Measurements from ENCODE around the gene AMIGO1.

AMIGO1 gene

DNA sequence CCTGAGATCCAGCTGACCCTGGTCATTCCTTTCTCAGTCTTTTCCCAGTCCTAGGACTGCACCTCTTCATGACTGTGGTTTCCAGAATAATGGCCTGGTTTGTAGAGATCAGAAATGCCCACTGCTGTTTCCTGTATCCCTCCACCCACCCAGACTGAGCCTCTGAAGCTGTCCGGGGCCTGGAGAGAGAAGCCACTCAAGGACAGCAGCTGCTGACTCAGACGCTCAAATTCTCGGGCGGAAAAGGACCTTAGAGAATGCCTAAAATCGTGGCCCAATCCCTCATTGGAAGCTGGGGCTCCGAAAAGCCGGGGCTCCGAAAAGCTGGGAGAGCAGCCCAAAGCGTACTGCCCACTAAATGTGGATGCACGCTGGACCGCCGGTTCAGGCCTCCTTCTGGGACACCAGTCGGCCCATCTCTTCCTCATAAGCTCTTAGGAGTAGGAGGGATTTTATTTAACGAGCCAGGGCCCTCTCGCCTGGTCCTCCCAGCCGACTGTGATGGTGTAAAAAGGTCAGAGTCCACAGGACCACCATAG, 22.4 kb upstream of the AMIGO1 start:
- TF ChIP-seq CTCF (IDR thresholded peaks at IDR 0.05; ENCODE audit: low read length, missing control alignments), result no peak
- no peak overlapping the region for H3K4me3 ChIP-seq (replicated peaks; ENCODE audit: low read depth, low read length)
- no peak for DNase-seq (ENCODE audit: low read depth)

DNA sequence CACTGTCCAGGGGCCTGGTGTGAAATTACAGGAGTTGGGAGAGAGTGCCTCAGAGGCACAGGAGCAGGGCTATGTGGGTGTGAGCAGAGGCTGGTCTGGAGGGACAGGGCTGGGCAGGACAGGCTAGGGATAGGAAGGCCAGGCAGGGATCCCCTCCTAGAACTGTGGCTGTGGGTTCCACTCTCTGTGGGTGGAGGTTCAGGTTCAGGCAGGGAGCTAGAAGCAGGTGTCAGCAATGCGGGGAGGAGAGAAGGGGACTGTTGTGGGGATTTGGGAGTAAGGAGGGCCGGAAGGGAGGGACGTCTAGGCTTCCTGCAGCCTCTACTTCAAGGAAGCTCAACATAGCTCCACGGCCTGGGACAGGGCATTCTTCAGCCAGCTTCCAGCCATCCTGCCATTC, 21.9 kb upstream of the AMIGO1 start:
- no peak for DNase-seq (ENCODE audit: low read depth)
- no peak for TF ChIP-seq CTCF (IDR thresholded peaks at IDR 0.05; ENCODE audit: low read length, missing control alignments)
- H3K4me3 ChIP-seq (replicated peaks; ENCODE audit: low read depth, low read length), result no peak overlapping the region

GRCh38 chr1:109530457-109531087, 21.0 kb upstream of the AMIGO1 start:
- no peak for TF ChIP-seq CTCF (IDR thresholded peaks at IDR 0.05; ENCODE audit: low read length, missing control alignments)
- no peak for DNase-seq (ENCODE audit: low read depth)
- H3K4me3 ChIP-seq (replicated peaks; ENCODE audit: low read depth, low read length), result no peak overlapping the region

DNA sequence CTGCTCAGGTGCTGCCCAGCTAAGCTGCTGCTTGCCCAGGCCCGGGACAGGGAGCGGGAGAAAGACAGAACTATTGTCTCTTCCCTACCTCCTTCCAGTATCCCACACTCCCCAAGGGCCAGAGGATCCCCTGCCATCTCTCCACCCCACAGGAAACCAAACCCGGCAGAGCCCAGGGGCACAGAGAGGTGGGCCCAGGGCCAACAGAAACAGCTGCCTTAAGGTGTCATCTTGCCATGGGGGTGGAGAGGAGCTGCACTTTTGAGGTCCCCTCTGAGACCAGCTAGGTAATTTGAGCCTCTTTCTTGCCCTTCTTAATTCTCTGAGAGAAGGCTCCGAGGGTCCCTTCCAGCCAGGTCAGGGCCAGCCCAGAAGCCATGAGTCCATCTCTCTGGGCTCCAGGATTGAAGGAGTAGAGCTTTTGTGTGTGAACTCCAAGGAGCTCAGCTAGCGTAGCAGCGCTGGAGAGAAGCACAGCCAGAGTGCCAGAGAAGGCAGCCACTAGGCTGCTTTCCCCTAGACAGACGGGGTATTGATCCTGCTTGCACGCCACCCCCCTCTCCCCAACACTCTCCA, 20.4 kb upstream of the AMIGO1 start:
- no peak for DNase-seq (ENCODE audit: low read depth)
- no peak overlapping the region for H3K4me3 ChIP-seq (replicated peaks; ENCODE audit: low read depth, low read length)
- TF ChIP-seq CTCF (IDR thresholded peaks at IDR 0.05; ENCODE audit: low read length, missing control alignments), result no peak

- no peak for TF ChIP-seq CTCF (IDR thresholded peaks at IDR 0.05; ENCODE audit: low read length, missing control alignments)
- DNase-seq (ENCODE audit: low read depth), result no peak
Measured at GRCh38 chr1:109528712-109529111, 19.2 kb upstream of the AMIGO1 start.

DNA sequence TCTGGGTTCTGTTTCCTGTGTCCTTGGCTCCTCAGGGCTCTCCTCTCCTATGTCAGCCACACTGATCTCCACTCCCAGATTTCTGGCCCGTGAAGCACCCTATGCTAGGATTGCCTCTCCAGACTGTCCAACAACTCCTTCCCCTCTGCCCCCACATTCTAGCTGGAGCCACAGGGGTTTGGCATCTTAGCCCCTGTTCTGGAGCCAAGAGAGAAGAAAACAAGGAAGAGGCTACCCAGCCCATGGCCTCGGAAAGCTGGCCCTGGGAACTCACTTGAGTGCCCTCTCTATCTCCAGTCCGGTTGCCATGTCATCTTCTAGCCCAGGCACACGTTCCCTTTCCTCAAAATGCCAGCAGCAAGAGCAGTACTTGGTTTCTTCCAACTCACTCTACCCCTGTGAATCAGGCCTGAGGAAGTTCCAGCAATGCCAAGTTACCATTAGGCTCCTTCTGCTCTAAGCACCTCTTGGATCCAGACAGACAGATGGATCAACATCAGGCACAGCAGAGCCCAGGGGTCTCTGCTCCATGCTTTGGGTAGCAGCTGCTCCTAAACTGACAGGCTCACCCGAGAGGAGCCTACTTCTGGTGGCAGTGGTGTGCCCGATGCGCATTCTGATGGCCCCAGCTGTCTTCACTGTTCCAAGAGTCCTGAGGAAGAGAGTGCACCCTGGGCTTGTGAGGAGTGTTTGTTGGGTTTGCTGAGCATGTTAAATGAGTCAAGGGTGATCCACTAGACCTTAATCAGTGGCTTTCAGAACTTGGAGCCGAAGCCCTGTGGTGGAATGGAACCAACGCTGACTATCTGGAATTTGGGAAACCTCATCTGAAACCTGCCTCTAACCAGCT, 18.5 kb upstream of the AMIGO1 start:
- DNase-seq (ENCODE audit: low read depth), result no peak
- no peak for TF ChIP-seq CTCF (IDR thresholded peaks at IDR 0.05; ENCODE audit: low read length, missing control alignments)
- no peak overlapping the region for H3K4me3 ChIP-seq (replicated peaks; ENCODE audit: low read depth, low read length)

More at GRCh38 chr1:109528712-109529111, 19.2 kb upstream of the AMIGO1 start:
- H3K4me3 ChIP-seq (replicated peaks; ENCODE audit: low read depth, low read length), result no peak overlapping the region
